ENCODE results near the gene TSPAN10. TPM values are rescaled to one million over a fixed set of nuclear protein-coding genes. Genes with fewer than 3 reads are reported as not detected.

The TSPAN10 gene
- total and polyA plus RNA-seq, 2 of the 13 experiments (the other 11 are each of a cell fraction or from before 2014, with no cell fraction given) = 0.54 to 0.75 TPM

GRCh38 chr17:81683208-81683583, 46.2 kb downstream of the TSPAN10 start (continued):
- TF ChIP-seq, protein P1, sequence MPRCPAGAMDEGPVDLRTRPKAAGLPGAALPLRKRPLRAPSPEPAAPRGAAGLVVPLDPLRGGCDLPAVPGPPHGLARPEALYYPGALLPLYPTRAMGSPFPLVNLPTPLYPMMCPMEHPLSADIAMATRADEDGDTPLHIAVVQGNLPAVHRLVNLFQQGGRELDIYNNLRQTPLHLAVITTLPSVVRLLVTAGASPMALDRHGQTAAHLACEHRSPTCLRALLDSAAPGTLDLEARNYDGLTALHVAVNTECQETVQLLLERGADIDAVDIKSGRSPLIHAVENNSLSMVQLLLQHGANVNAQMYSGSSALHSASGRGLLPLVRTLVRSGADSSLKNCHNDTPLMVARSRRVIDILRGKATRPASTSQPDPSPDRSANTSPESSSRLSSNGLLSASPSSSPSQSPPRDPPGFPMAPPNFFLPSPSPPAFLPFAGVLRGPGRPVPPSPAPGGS (CRISPR knock-in tag; IDR thresholded peaks at IDR 0.05) = no peak
- TF ChIP-seq TCF12 (IDR thresholded peaks at IDR 0.05) (no peak), TCF12 (CRISPR knock-in tag; IDR thresholded peaks at IDR 0.05) (no peak; the same call in 1 of the 2 replicates), PAXIP1 (CRISPR knock-in tag; conservative IDR thresholded peaks at IDR 0.05) (no peak), E2F2 (CRISPR knock-in tag; IDR thresholded peaks at IDR 0.05; ENCODE audit: borderline replicate concordance) (no peak), ZNF792 (CRISPR knock-in tag; IDR thresholded peaks at IDR 0.05) (no peak), SATB2 (CRISPR knock-in tag; IDR thresholded peaks at IDR 0.05) (no peak), SRY (CRISPR knock-in tag; IDR thresholded peaks at IDR 0.05) (no peak), ZNF747 (CRISPR knock-in tag; IDR thresholded peaks at IDR 0.05; ENCODE audit: borderline replicate concordance) (peak; percentile 3; the same call in 1 of the 2 replicates), XBP1 (CRISPR knock-in tag; IDR thresholded peaks at IDR 0.05) (no peak), ZSCAN30 (CRISPR knock-in tag; IDR thresholded peaks at IDR 0.05) (no peak), TRAFD1 (CRISPR knock-in tag; IDR thresholded peaks at IDR 0.05; ENCODE audit: borderline replicate concordance) (no peak), JUND (CRISPR knock-in tag; IDR thresholded peaks at IDR 0.05) (no peak), ZNF703 (CRISPR knock-in tag; IDR thresholded peaks at IDR 0.05; ENCODE audit: borderline replicate concordance) (no peak), ZBTB25 (CRISPR knock-in tag; IDR thresholded peaks at IDR 0.05) (no peak), AGO1 (IDR thresholded peaks at IDR 0.05; ENCODE audit: low read depth, low read length, poor library complexity, severe bottlenecking) (peak; percentile 3)
- TF ChIP-seq, protein P2, sequence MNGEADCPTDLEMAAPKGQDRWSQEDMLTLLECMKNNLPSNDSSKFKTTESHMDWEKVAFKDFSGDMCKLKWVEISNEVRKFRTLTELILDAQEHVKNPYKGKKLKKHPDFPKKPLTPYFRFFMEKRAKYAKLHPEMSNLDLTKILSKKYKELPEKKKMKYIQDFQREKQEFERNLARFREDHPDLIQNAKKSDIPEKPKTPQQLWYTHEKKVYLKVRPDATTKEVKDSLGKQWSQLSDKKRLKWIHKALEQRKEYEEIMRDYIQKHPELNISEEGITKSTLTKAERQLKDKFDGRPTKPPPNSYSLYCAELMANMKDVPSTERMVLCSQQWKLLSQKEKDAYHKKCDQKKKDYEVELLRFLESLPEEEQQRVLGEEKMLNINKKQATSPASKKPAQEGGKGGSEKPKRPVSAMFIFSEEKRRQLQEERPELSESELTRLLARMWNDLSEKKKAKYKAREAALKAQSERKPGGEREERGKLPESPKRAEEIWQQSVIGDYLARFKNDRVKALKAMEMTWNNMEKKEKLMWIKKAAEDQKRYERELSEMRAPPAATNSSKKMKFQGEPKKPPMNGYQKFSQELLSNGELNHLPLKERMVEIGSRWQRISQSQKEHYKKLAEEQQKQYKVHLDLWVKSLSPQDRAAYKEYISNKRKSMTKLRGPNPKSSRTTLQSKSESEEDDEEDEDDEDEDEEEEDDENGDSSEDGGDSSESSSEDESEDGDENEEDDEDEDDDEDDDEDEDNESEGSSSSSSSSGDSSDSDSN (CRISPR knock-in tag; IDR thresholded peaks at IDR 0.05) = no peak

All from HepG2 (cell line).